ENCODE data around the gene MRM2.

DNA sequence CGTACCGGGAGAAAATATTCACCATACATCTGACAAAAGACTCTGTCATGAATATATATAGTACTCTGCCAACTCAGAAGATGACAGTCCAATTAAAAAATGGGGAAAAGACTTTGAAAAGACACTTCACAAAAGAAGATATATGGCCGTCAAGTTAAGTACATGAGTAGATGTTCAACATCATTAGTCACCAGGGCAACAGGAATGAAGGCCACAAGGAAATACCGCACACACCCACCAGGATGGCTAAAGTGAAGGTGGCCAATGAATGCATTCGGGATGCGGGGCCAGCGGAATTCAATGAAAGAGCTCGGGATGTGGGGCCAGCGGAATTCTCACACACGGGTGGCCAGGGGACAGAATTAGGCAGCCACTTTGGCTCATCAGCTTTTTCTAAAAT is 51.5 kb downstream of the MRM2 start:
- no peak for TF ChIP-seq POLR2A (IDR thresholded peaks at IDR 0.05; ENCODE audit: low read length)
- no peak for TF ChIP-seq GATA1 (IDR thresholded peaks at IDR 0.05; ENCODE audit: low read depth, low read length)
